ENCODE results near the gene HTRA2.
"Not testable (repeated sequence)": the region's sequence is repeated elsewhere in the genome, so short reads cannot be mapped to it uniquely, and the experiment has no call there.

Gene HTRA2

DNA sequence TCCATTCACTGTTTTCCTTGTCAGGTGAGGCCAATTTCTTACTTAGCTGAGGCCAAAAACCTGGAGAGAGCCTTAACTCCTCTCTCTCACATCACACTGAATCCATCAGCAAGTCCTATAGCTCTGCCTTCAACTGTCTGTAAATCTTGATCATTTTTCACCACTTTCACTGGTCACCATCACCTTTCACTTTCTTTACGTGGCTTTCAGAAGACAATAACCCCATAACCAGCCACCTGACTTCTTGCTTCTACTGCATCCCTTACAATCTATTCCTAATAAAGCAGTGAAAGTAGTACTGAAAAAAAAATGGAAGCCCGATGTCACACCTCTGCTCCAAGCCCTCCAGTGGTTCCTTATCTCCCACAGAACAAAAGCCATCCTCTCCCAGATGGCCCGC is 16.3 kb downstream of the HTRA2 start:
- no peak for DNase-seq

DNA sequence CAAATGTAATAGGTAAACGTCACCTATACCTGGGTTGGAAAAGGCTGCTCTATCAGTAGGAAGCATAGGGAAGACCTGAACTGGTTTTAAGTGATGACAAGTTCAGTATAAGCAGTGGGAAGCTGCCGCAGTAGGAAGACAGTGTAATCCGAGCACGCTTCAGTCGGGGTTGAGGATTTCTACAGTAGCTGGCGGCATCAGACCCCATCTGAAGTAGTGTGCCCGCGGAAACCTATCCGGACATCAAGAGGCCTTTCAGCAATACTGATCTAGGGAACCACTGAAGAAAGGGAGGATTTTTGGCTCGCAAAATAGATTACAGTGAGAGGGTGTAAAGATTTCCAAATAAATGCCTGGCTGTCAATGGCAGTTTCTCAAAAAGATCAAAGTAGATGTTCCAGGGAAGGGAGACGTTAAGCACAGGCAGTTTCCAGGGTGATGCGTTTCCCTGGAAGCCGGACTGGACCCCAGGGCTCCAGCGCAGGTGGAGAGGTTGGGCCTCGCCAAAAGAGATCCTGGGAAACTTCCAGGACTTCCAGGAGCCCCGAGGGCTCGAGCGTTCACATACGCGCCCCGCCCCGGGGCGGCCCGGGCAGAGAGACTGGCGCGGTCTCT is 18.7 kb downstream of the HTRA2 start:
- DNase-seq: no peak

- peak; percentile 64 for DNase-seq
Measured at GRCh38 chr2:74548900-74549826, 19.4 kb downstream of the HTRA2 start.

- no peak for DNase-seq
Measured at GRCh38 chr2:74550231-74550630, 20.5 kb downstream of the HTRA2 start.

- DNase-seq: no peak
Measured at GRCh38 chr2:74551530-74551929, 21.8 kb downstream of the HTRA2 start.

- DNase-seq: no peak
Measured at GRCh38 chr2:74551942-74552913, 22.5 kb downstream of the HTRA2 start.

GRCh38 chr2:74552914-74553811 is 23.4 kb downstream of the HTRA2 start:
- no peak for DNase-seq

DNA sequence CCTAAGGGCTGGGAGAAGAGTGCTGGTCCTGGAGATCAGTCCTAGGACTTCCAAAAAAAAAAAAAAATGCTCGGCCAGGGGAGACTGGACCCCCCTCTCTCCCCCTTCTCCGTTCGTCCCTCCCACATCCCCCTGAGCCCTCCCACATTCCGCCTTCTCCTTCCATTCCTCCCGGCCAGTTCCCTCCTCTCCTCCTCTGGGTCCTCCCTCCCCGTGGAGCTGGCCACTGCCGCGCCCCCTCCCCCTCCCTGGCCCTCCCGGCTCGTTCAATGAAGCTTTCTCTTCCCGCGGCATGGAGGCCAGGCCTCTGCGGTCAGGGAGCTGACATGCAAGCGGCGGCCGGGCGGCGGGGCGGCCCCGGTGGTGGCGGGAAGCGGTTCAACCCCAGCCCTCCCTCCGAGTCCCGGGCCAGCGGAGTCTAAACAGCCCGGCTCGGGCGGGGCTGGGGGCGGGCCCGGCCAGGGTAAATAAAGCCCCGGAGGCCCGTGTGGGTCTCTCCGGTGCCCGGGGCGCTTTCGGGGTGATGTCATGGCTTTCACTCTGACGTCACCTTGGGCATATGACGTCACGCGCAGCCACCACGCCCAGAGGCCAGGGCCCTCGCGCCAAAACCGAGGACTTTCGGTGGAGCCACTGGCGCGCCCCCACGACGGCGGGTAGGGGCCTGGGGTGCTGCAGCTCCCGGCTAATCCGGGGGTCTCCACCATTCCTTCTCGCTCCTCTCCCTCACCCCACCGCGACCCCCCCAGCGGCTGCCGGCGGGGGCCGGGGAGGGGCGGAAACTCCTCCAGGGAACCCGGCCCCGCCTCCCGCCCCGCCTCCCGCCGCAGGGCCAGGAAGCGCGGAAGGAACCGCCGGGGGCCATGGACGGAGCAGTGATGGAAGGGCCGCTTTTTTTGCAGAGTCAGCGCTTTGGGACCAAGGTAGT is 24.4 kb downstream of the HTRA2 start, which contains the start of the genes DOK1 and LOXL3:
Gene DOK1, plus strand, starts transcription at position 829 of the 928 bp plus-strand sequence. Its CDS starts 35 bp downstream, at position 864.
Gene LOXL3, minus strand, starts transcription at position 51 of the 928 bp plus-strand sequence. CDS start 1,308 bp downstream, outside the sequence.
- peak; percentile 86 for DNase-seq

- DNase-seq: peak; percentile 58
Measured at GRCh38 chr2:74554820-74555531, 25.2 kb downstream of the HTRA2 start.

DNA sequence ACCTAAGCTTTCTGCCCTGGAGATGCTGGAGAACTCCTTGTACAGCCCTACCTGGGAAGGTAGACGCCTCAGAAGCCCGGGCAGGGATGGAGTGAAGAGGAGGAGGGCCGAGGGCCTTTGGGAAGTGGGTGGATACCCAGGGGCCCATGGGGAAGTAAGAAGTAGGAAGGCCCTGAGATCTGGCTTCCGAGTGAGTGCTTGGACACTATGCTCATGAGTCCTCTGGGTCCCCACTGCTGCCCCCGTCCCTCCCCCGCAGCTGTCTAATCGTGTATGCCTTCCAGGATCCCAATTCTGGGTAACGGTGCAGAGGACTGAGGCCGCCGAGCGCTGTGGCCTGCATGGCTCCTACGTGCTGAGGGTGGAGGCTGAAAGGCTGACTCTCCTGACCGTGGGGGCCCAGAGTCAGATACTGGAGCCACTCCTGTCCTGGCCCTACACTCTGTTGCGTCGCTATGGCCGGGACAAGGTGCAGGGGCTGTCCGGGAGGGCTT is 25.9 kb downstream of the HTRA2 start:
- DNase-seq: no peak

GRCh38 chr2:74556159-74556558 is 26.4 kb downstream of the HTRA2 start:
- DNase-seq: no peak

GRCh38 chr2:74556831-74557370 is 27.2 kb downstream of the HTRA2 start:
- no peak for DNase-seq

- DNase-seq: no peak
Measured at GRCh38 chr2:74558284-74559230, 28.8 kb downstream of the HTRA2 start.

- DNase-seq: no peak
Measured at GRCh38 chr2:74559912-74560311, 30.2 kb downstream of the HTRA2 start.

- DNase-seq: no peak
Measured at GRCh38 chr2:74560591-74560990, 30.9 kb downstream of the HTRA2 start.

- DNase-seq: not testable (repeated sequence)
Measured at GRCh38 chr2:74561022-74561421, 31.3 kb downstream of the HTRA2 start.

- no peak for DNase-seq
Measured at GRCh38 chr2:74562126-74562775, 32.5 kb downstream of the HTRA2 start.

DNA sequence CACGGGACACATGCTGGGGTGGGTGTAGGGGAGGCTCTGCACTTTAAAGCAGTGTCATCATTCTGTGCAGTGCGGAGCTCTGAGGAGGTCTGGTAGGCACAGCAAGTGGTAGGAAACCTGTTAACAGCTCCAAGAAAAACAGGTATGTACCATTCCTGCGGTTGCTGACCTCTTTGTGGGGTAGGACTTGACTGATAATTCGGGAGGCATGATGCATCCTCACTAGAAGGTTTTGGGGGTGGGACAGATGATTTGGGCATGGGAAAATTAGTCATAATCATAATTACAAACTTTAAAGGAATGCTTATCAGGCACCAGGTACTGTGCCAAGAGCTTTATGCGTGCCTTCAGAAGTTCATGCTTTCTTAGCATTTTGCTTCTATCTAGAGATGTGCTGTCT is 34.5 kb downstream of the HTRA2 start:
- no peak for DNase-seq

Data from OCI-M1 (cell line).